Fibroblast of peridontal ligament (primary cell): ENCODE results near the gene AK3.

Experiments used
- DNase-seq: peaks from one replicate; pipeline ENCODE4 v3.0.0-alpha.2; 2010; ENCODE audit errors: extremely low read depth

AK3 gene

GRCh38 chr9:4748612-4749011 lies 7.6 kb upstream of the AK3 start:
- DNase-seq: no peak

DNA sequence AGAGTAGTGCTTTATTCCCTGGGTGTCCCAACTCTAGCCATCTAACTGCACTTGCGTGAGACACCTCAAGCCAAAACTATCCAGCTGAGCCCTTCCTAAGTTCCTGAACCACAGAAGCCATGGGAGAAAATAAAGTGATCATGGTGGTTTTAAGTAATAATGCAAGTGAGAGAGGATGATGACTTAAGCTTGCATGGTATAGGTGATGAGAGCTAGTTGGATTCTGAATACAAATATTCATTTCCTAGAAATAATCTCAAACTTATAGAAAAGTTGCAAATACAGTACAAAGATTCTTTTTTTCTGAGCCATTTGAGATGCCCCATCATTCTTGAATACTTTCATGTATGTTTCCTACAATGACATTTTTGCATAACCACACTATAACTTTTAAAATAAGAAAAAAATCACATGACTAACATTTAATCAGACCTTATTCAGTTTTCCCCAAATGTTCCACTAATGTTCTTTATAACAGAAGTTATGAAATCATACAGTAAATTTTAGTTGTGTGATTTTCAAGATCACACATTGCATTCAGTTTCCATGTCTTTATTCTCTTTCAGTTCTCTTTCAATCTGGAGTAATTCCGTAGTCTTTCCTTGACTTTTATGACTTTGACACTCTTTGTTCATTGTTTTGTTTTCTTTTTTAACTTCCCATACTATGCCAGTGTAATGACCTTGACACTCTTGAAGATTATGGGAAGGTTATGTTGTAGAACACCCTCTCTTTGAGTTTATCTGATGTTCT lies 5.5 kb upstream of the AK3 start:
- no peak for DNase-seq

DNA sequence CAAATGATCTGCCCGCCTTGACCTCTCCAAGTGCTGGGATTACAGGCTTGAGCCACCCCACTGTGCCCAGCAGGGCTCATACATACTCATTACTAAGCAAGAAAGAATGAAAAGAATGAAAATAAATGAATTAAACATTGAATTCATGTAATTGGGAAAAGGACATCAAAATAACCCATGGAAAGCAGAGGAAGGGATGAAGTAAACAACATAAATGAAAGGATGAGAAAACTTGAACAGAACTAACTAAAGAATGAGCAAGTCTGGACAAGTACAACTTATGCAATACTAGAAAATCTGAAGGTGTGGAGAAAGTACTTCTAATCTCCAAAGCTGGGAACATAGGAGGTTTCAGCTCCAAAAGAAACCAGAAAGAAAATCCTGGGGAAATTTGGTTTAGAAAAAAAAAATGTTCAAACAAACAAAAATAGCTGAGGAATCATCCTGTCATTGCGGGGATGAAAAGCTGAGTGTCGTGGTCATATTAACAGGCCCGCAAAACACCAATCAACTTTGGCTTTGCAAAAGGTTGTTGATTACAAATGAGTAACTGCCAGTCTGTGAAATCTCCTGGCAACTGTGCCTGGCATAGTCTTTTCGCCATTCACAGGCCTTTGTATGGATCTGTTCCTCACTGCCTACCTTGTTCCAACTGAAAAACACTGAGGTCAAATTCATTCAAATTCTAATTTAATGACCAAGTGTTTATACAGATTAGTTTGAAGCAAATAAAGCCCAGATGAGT lies 2.3 kb upstream of the AK3 start:
- peak; percentile 29 for DNase-seq

GRCh38 chr9:4742246-4742645 lies 1.2 kb upstream of the AK3 start:
- no peak for DNase-seq

DNA sequence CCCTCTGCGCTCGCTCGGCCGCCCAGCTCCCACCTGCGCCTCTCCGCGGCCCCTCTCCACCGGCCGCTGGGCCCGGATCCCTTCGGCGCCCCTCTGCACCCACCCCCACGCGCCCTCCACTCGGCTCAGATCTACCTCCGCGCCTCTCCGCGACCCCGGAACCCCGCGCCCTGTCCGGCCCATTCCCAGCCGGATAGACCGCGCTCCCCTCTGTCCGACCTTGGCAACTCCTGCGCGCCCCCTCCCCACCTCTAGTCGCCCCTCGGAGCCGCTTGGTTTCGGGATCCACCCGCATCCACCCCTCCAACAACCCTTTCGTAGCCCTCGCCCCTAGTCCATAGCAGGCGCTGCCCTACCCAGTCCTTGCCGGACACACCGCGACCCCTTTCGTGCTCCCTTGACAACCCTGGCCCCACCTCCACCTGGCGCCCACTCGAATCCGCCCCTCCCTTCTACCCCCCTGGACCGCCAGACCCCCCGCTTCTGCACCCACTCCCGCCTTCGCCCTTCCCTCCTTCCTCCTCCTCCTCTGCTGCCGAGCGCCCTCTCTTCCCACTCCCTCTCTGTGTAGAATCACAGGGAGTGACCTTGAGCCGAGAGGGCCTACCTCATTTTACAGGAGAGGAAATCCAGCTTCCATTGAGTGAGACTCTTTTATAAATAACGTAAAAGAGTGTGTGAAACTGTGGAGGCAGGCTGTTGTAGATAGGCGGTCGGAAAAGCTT lies 525 bp upstream of the AK3 start:
- peak; percentile 22 for DNase-seq

GRCh38 chr9:4740388-4740637 lies 689 bp downstream of the AK3 start:
- no peak for DNase-seq

DNA sequence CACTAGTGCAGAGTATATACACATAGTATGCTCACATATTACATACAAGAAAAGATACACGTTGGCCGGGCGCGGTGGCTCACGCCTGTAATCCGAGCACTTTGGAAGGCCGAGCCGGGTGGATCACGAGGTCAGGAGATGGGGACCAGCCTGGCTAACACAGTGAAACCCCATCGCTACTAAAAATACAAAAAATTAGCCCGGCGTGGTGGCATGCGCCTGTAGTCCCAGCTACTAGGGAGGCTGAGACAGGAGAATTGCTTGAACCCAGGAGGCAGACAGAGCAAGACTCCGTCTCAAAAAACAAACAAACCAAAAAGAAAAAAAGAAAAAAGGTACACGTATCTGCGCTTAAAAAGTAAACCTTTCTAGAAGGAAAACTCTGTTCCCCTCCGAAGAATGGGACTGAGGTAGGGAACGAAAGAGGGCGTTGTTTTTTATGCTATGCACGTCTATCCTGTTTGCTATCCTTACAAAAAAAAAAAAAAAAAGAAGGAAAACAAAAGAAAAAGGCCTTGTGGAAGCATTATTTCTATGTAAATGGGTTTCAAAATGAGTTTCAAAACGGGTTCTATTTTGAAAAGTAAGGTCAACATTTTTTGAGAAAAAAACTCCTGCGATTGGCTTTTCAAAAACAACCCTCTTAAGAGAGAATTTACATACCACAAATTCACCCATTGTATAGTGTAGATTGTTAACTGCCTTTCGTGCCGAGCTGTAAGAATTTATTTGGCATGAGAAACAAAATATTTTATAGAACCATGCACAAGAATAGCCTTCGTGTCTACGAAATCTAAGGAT lies 1.2 kb downstream of the AK3 start:
- peak; percentile 50 for DNase-seq

- peak; percentile 30 for DNase-seq
Observed at GRCh38 chr9:4738866-4739586, 2.0 kb downstream of the AK3 start.

DNA sequence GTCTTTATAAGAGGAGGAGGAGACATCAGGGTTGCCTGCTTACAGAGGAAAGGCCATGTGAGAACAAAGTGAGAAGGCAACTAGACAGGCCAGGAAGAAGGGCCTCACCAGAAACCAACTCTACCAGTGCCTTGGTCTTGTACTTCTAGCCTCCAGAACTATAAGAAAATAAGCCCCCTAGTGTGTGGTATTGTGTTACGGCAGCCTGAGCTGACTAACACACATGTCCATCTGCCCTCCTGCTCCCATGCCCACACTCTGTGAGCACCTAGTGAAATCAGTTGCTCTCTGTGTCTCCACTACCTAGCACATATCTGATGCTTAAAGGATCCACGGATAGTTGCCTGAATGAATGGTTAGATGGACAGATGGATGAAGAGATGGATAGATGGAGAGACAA lies 6.9 kb downstream of the AK3 start:
- no peak for DNase-seq

DNA sequence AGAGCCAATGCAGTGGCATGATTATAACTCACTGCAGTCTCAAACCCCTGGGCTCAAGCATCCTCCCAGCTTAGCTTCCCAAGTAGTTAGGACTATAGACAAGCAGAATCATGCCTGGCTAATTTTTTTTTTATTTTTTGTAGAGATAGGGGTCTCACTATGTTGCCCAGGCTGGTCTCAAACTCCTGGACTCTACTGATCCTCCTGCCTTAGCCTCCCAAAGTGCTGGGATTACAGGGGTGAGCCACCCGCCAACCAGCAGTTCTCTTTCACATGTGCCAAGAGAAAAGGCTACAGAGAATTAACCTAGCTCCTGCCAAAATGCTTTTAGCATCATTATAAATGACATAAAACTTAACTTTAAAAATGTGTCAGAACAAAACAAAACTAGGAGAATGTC lies 8.1 kb downstream of the AK3 start:
- no peak for DNase-seq

GRCh38 chr9:4727593-4727992 lies 13.4 kb downstream of the AK3 start:
- no peak for DNase-seq

DNA sequence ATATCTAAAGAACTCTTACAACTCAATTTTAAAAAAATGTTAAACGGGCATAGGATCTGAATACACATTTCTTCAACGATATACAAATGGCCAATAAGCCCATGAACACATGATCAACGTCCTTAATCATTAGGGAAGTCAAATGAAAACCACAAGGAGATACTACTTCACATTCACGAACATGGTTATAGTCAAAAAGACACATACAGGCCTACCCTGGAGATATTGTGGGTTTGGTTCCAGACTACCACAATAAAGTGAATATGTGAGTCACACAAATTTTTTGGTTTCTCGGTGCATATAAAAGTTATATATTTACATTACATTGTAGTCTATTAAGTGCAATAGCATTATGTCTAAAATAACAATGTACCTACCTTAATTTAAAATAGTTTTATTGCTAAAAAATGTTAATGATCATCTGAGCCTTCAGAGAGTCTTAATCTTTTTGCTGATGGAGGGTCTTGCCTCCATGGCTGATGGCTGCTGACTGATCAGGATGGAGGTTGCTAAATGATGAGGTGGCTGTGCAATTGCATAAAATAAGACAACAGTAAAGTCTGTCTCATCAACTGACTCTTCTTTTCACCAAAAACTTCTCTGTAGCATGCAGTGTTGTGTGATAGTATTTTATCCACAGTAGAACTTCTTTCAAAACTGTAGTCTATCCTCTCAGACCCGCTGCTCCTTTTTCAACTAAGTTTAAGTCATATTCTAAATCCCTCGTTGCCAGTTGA lies 15.1 kb downstream of the AK3 start:
- DNase-seq: no peak

DNA sequence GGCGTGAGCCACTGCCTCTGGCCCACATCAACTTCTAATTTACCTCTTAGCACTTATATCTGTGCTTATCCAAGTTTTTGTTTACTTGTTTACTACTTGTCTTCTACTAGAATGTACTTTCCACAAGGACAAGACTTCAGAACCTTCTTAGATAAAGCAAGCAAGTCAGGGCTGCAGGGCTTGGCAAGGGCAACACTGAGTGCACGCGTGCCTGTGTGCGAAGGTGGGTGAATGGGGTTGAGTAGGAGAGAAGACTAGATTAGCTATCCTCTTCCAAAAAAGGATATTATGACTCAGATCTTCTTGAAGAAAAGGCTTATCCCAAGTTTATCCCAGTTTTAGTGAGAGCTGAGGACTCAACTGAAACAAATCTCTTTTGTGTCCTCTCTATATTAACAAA lies 19.3 kb downstream of the AK3 start:
- DNase-seq: no peak

GRCh38 chr9:4718911-4719310 lies 22.1 kb downstream of the AK3 start:
- DNase-seq: no peak

- no peak for DNase-seq
Observed at GRCh38 chr9:4717815-4718214, 23.2 kb downstream of the AK3 start.

DNA sequence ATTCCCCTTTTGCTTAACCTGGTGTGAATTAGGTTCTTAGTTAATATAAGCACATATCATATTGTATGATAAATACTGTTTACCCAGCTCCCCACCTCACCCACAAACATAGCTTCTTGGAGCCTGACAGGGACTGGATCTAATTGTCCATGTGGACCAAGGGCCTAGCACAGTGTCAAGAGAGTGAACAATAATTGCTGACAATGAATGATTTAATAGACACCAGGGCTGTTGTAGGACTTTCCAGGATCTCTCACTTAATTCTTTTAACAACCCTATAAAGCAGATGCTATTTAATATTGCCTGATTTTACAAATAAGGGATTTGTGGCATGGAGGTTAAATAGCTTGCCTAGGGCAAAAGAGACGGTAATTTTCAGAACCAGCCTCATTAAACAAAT lies 24.8 kb downstream of the AK3 start:
- no peak for DNase-seq

DNA sequence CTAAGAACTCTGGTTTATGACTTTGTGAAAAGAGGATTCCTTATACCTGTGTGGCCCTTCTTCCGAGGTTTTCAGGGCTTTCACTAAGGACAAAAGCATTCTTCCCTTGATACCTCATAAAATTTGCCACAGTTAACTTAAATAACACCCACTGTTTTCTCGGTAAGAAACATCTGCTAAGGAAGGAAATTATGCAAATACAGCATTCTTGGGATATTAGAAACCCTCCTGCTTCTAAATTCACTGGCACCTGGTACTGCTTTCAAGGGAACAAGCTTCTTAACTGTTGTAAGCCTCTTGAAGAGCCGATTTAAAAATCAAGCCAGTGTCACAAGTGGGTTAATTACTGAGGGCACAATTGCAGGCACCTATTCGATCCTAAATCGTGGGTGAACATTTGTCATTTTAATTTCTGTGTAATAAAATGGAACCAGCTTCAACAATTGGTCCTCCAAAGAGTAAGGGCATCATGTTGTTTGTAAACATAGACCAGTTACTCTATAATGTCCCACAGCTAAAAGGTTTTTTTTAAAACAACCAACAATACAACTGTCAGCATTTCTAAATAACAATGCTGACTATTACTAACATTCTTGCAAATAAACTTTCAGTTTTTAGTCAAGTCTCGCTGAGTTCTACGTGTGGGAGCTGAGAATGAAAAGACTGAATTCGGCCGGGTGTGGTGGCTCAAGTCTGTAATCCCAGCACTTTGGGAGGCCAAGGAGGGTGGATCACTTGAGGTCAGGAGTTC lies 26.6 kb downstream of the AK3 start:
- DNase-seq: no peak

DNA sequence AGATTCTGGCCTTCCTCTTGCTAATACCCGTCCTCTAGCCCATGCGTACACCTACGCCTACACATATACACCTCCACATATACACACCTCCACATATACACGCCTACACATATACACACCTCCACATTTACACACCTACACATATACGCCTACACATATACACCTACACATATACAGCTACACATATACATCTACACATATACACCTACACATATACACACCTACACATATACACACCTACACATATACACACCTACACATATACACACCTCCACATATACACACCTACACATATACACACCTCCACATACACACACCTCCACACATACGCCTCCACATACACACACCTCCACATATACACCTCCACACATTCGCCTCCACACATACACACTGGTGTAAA lies 27.2 kb downstream of the AK3 start:
- no peak for DNase-seq

DNA sequence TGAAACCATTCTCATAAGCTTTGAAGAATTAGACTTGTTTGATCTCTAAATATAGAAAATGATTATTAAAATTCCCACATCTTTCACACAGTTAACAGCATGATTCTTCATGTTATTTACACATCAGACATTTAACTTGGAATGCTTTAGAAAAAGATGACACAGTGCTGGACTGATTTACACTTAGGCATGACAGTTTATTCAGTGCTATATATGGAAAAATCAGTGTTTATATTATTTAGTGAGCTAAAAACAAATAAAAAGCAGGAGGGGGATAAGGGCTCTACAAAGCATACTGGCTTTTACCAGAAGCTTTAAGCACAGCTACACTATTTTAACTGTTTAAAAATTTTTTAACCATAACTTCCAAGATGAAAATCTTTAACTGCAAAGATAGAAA lies 31.6 kb downstream of the AK3 start:
- no peak for DNase-seq

- DNase-seq: no peak
Observed at GRCh38 chr9:4706971-4707622, 33.9 kb downstream of the AK3 start.
